Stimulated activated CD8-positive, alpha-beta memory T cell treated with anti-CD3 and anti-CD28 coated beads, Interleukin-4, amount 100 ng/mL, for 1 hour (primary cell): ENCODE measurements around the gene SHROOM4.

Source experiments
- DNase-seq, 2 donors: peaks; one replicate each; pipeline ENCODE4 v3.0.0-alpha.2; 2020; ENCODE audit warnings: low read depth in 2 of 2, low spot score in 1 of 2

The SHROOM4 gene

DNA sequence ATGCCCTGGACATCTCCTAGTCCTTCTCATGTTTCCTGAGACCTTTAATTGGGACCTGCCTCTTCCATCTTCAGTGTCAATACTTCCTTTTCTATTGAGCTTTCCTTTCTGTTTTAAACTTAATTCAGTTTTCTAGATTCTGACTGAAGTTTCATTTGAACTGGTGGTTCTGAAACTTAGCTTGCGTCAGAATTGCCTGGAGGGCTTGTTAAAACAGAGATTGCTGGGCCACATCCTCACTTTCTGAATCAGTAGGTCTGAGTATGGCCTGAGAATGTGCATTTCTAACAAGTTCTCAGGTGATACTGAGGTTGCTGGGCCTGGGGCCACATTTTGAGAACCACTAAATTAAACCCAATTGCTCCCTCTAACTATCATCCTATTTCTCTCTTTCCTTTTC lies 191.2 kb downstream of the SHROOM4 start:
- no peak for DNase-seq

DNA sequence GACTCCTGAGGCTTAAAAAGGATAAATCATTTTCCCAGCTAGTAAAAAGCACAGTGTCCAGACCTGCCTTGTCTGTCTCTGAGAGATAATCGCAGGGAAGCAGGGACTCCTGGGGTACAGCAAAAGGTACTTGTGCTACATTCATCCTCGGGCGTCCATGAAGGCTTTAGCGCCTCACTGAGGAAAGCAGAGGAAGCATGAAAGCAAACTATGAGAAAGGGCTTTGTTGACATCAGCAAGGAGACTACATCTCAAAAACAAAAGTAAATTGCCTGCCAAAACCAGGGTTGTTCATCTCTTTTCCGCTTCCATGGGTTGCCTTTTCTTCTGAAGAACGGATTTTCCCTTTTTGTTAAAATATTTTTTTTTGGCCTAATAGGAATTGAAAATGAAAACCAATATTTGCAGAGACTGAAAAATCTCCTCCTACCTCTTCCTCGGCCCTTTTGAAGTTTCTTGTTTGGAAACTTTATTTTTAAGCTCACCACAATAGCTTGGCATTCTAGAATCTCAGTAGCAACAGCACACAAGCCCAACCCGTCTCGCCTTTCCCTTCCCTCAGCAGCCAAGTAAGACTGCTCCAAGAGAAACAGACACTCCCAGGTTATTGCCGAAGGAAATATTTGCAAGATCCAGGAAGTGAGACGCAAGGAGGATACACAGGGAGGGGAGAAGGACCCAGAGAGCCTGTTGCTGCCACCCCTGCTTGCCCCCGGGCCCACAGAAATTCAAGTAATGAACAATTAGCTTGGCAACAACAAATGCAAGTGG lies 195.0 kb downstream of the SHROOM4 start:
- DNase-seq: no peak

DNA sequence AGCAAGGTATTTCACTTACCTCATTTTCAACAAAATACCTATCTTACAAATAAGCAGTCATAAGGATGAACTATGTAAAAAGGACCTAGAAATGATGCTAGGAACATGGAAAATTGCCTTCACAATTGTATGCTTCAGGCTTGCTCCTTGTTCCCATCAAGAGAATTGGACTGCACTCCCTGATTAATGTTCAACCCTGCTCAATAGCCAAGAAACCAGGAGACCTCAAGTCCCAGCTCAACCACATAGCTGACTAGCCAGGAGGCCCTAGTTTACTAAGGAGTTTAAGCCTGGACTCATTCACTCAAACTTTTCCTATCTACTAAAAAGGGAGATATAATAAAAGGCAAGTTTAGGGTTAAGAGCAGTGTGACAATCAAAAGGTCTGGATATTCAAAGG lies 196.8 kb downstream of the SHROOM4 start:
- no peak for DNase-seq

DNA sequence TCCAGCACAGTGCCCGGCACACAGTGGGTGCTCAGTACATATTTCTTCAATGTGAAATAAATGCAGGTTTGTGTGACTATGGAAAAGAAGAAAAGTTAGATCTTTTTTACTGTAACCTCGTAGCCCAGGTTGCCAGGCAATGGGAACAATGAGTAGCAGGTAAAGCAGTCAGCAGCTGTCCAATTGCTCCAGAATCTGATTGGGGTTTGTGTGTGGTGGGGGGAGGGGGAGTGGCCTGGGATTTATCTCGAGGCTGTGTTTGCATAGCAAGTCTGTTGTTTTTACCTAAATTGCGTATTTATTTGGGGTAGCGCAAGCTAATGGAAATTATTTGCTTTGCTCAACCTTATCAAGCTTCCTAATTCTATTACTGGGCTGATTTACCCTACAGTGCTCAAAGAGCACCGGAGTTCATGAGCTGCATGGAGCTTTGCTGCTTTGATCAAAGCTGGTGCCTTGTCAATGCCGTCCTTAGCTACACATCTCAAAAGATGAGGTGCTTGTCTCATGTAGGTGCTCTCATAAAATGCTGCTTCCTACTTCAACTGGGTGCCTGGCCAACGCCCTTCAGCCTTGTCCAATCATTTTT lies 198.3 kb downstream of the SHROOM4 start:
- no peak for DNase-seq

DNA sequence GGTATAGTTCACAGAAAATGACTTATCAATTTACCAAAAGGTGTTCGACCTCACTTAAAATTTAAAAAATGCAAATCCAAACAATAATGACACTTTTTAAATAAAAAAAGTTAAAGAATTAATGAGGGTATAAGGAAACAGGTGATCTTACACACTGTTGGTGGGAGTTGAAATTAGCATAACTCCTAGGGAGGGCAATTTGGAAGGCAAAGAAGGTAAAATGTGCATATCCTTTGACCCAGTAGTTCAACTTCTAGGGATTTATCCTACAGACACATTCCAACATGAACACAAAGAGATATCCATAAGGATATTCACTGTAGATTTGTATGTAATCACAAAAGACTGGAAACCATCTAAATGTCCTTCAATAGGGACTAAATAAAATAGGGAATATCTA lies 199.5 kb downstream of the SHROOM4 start:
- no peak for DNase-seq

DNA sequence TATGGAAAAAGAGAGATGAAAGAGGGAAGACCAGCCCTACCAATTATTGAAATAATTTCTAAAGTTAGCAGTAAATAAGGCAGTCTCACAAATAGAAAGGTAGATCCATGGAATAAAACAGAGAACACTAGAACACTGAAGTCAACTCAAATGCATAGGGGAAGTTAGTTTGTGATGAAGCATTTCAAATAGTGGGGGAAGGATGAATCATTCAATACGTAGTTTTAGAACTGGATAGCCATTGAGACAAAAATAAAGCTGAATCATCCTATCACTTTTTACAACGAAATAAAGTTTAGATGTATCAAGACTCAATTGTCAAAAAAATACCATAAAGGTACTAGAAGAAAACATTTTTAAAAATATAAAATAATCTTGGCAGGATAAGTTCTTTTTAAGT lies 200.1 kb downstream of the SHROOM4 start:
- no peak for DNase-seq

DNA sequence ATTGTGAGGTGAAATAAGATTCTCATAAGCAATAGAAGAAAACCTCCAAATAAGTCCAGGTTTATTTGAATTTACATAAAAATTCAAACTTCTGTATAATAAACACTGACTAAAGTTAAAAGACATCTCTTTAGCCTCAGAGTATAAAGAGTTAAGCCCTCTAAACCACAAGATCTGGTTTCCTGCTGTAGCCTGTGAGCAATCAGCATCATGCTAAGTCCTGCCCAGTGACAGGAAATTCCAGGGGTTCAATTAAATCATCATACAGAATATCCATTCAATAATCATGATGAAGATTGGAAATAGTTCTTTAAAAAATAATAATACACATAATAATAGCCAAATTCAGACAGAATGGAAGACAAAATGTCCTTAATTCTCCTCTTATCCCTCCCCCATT lies 204.2 kb downstream of the SHROOM4 start:
- DNase-seq: no peak

DNA sequence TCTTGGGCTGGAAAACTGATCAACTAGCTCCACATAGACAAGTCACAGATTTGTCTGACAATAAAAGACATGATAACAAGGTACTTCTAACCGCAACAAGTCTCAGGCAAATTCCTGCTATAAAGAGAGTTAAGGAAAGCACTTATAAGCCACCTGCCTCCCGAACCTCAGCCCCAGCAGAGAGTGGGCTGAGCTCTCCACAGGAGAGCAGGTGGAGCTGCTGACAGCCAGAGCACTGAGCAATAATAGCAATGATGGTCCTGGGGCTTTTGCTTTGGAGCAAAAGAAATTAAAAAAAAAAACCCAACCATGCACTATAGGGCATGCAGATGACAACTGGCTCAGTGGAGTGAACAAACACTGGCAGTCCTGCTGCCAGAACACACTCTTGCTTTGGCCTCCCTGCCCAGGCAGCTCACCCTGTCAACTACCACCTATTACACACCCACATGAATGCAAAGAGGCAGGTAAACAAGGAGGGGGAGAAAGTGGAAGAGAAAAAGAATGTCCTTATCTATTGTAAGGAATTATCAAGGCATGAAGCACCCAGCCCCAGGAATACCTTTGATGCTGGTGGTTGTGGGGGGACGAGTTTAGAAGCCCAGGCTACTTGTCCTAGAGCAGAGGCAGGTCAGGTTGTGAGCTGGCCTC lies 207.6 kb downstream of the SHROOM4 start:
- DNase-seq: no peak

DNA sequence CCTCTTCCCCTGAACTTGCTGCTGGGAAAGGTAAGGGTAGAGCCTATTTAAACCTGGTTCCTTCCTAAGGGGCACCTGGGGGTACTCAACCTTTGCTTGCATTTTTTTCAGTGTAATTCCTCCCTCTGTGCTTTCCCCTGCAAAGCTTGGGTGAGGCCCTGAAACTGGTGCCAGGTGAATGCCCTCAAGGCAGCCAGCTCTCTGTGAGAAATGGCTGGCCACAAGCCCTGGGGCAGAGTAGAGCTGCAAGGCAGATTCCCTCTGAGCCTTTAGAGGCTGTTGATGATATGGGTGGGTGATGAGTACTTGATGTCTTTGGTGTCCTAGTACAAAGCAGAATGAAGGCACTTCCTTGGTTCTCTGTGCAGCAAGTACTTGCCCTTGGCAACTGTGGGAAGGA lies 217.9 kb downstream of the SHROOM4 start:
- DNase-seq: no peak

DNA sequence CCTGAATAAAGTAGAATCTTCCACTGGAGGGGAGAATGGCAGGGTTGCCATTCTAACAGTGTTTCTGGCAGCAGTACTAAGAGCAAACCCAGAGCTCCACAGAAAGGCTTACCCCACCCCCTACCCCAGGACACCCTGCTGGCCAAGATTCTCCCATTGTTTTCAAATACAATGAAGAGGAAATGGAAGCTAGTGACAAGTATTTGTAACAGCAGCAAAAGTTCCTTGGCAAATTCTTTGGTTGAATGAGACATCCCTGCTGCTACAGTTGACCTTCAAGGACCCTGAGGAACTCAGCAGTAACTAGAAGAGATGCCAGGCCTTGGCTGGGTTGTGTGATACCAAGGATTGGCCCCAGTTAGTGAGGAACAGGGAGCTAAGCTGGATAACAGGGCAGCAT lies 219.2 kb downstream of the SHROOM4 start:
- DNase-seq: no peak

DNA sequence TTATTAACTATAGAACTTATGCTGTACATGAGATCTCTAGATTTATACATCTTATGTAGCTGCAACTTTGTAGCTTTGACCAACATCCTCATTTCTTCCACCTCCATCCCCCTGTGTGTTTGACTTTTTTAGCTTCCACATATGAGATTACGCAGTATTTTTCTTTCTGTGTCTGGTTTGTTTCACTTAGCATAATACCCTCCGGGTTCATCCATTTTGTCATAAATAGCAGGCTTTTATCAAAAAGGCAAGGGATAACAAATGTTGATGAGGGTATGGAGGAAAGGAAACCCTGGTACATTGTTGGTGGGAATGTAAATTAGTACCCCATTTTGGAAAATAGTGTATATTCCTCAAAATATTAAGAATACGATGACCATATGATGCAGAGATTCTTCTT lies 227.0 kb downstream of the SHROOM4 start:
- no peak for DNase-seq

DNA sequence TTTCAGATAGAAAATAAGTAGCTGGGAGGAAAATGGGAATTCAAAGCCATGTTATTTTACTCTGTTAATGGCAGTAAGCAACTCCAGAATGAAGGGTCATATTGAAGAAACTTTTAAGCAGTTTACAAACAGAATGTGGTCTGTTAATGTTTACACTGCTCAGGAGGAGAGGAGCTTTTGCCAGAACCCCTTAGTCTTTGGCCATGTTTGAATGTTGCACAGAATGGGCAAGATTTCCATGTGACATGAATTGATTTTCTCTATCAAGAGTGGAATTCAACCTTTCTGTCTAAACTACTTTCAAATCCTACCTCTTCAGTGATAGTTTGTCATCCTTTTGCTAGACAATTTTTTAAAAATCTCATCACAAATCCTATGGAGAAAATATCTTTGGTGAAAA lies 227.6 kb downstream of the SHROOM4 start:
- DNase-seq: no peak

DNA sequence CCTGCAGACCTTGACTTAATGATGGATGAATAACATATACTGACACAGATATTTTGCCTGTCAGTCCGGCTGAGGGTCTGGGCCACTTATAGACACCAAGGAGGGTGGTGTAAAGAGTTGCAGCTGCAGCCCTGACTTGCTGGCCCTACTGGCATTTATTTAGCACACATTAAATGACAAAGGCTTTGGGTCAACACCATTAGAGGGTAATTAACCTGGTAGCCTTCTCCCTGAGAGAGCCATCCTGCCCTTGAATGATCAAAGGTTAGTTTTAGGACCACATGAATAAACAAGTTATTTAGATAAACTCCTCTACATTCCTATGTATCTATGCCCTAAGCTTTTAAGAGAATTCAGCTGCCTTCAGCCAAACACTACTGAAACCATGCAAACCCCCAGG lies 232.6 kb downstream of the SHROOM4 start:
- no peak for DNase-seq

DNA sequence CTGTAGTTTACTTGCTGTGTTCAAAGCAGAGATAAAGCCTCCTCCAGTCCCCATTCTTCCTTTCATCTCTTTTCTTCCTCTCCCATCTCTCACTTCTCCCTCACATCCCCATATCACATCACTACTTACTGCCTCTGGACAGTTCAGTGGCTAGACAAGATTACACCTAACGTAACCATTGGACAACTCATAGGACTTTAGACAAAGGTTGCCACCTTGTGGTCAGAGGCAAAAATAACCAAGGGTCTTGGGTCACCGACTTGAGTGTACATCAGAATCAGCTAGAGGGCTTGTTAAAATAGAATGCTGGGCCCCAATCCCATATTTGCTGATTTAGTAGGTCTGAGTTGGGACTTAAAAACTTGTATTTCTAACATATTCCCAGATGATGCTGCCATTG lies 234.0 kb downstream of the SHROOM4 start:
- no peak for DNase-seq

DNA sequence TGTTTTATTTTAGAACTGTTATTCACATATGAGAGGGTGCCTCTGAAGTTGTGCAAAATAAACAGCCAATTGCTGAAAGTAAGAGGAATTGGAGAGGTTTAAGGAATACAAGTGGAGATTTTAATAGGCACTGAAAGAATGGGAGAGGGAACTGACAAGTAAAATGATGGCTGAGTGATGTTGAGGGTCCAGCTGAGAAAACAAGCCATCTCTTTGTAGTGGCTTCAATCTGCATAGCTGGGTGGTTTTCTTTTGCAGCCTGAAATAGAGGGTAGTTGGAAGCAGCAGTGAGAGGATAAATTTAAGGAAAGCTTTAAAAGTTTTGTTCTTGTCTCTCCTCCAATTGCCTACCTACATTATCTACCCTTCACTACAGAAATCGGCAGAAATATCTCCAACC lies 236.7 kb downstream of the SHROOM4 start:
- DNase-seq: no peak

DNA sequence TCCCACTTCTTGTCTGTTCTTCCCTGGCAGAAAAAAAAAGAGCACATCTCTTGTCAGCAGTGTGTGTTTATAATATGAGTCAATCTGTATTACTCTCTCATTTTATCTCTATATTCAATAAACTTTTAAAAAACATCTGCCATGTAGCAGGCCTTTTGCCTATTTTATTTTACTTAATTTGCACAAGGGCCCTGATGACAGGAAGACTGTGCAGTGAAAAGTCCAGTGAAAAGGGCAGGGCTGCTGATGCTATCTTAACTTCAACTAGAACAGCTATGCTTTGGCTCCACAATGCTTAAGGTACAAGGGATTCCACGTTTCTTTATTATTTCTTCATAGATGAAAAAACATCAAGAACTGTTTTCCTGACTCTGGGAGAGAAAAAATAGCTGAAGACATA lies 246.4 kb downstream of the SHROOM4 start:
- DNase-seq: no peak

DNA sequence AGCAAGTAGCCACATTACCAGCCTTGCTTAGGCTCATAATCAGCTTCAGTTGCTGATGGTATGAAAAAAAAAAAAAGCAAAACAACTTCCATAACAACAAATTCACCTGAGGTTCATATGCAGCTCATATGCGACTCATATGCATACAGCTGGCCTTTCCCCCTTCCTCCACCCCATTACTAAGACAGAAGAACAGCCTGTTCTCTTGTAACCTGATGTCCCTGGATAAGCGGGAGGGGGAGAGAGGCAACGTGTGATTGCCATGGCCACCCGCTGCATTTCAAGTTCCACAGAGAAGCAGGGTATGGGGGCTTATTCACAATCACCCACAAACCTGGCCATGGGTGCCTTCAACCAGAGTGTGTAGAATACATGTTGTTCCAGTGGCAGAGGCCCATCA lies 248.3 kb downstream of the SHROOM4 start:
- DNase-seq: no peak
